Stimulated activated CD8-positive, alpha-beta memory T cell treated with anti-CD3 and anti-CD28 coated beads, Interleukin-12 subunit alpha, Interleukin-12 subunit beta, amount 100 ng/mL, for 1 hour (primary cell): ENCODE results near the gene AKR1C3.
"Not testable (repeated sequence)": the region's sequence is repeated elsewhere in the genome, so short reads cannot be mapped to it uniquely, and the experiment has no call there.

Experiments used
- DNase-seq: peaks from one replicate; pipeline ENCODE4 v3.0.0-alpha.2; 2020; ENCODE audit warnings: low read depth

AKR1C3 gene

GRCh38 chr10:5136468-5137087 is 42.4 kb downstream of the AKR1C3 start:
- no peak for DNase-seq

- DNase-seq = not testable (repeated sequence)
These were observed 43.5 kb downstream of the AKR1C3 start for GRCh38 chr10:5137699-5138098.

- no peak for DNase-seq
These were observed 48.0 kb downstream of the AKR1C3 start for GRCh38 chr10:5142199-5142598.

- DNase-seq = no peak
These were observed 48.9 kb downstream of the AKR1C3 start for GRCh38 chr10:5143137-5143536.

- DNase-seq = no peak
These were observed 52.7 kb downstream of the AKR1C3 start for GRCh38 chr10:5146920-5147254.

- no peak for DNase-seq
These were observed 53.2 kb downstream of the AKR1C3 start for GRCh38 chr10:5147255-5147980.

GRCh38 chr10:5147981-5148677 is 53.9 kb downstream of the AKR1C3 start:
- no peak for DNase-seq

GRCh38 chr10:5148678-5149032 is 54.4 kb downstream of the AKR1C3 start:
- no peak for DNase-seq

GRCh38 chr10:5151076-5151475 is 56.9 kb downstream of the AKR1C3 start:
- DNase-seq = no peak

- no peak for DNase-seq
These were observed 61.7 kb downstream of the AKR1C3 start for GRCh38 chr10:5155951-5156350.
